ENCODE data around the gene FBXL20. TPM values are rescaled to one million over a fixed set of nuclear protein-coding genes. Genes with fewer than 3 reads are reported as not detected.

The FBXL20 gene
- polyA plus RNA-seq, 1 donor (not counting 4 experiments of a cell fraction or from before 2014, with no cell fraction given), result 4.9 TPM

GRCh38 chr17:39231591-39232551 is 169.6 kb downstream of the FBXL20 start:
- Histone ChIP-seq H2AFZ (ENCODE audit: control insufficient read depth, low read length) (no peak overlapping the region), H3K9me3 (ENCODE audit: control insufficient read depth, low read depth, low read length) (no peaks in the 10 kb centered on the region)

GRCh38 chr17:39231091-39231561 is 170.3 kb downstream of the FBXL20 start:
- H3K9me3 ChIP-seq (ENCODE audit: control insufficient read depth, low read depth, low read length), result no peaks in the 10 kb centered on the region
- no peaks in the 10 kb centered on the region for H3K79me2 ChIP-seq (ENCODE audit: control insufficient read depth, insufficient read depth, low read length)
- H3K27ac ChIP-seq (ENCODE audit: control insufficient read depth, insufficient read depth, low read length), result no peak overlapping the region
- peaks cover 33% of the 10 kb centered on the region for H3K27me3 ChIP-seq (ENCODE audit: control insufficient read depth, extremely low read depth, insufficient read depth, low read length)
- H3K9ac ChIP-seq (ENCODE audit: control insufficient read depth, extremely low read depth, insufficient read depth, low read length), result no peak overlapping the region
- no peak for TF ChIP-seq CTCF (optimal IDR thresholded peaks at IDR 0.05 in 1 of 3, IDR thresholded peaks at IDR 0.05 in 1 of 3, conservative IDR thresholded peaks at IDR 0.05 in 1 of 3; ENCODE audit: extremely low read depth in 1 of 3, insufficient read depth in 2 of 3, low read length in 3 of 3)
- TF ChIP-seq EZH2 (IDR thresholded peaks at IDR 0.05; ENCODE audit: low read length), result no peak
- H3K9me1 ChIP-seq (ENCODE audit: control insufficient read depth, extremely low read depth, insufficient read depth, low read length), result no peaks in the 10 kb centered on the region
- H2AFZ ChIP-seq (ENCODE audit: control insufficient read depth, low read length), result no peak overlapping the region
- no peak overlapping the region for H3K4me2 ChIP-seq (ENCODE audit: control insufficient read depth, extremely low read depth, insufficient read depth, low read depth, low read length)
- FAIRE-seq (no peak), DNase-seq (ENCODE audit: low read depth, low spot score) (no peak)
- no peaks in the 10 kb centered on the region for H3K4me1 ChIP-seq (ENCODE audit: control insufficient read depth, extremely low read depth, insufficient read depth, low read length)
- dilution Hi-C loops (cut with MboI; ENCODE audit: extremely low pct_ligation_motif_present, low sequenced_read_pairs), result no loop called here
- no peak overlapping the region for H3K4me3 ChIP-seq (ENCODE audit: control insufficient read depth in 2 of 3, extremely low read depth in 1 of 3, insufficient read depth in 2 of 3, low read depth in 1 of 3, low read length in 3 of 3)
- no peaks in the 10 kb centered on the region for H3K36me3 ChIP-seq (ENCODE audit: control insufficient read depth in 2 of 2, extremely low read depth in 1 of 2, insufficient read depth in 2 of 2, low read length in 2 of 2)
- no peaks in the 10 kb centered on the region for H4K20me1 ChIP-seq (ENCODE audit: control insufficient read depth, extremely low read depth, insufficient read depth, low read length)

More at GRCh38 chr17:39231591-39232551, 169.6 kb downstream of the FBXL20 start:
- FAIRE-seq (no peak), DNase-seq (ENCODE audit: low read depth, low spot score) (no peak)
- H3K4me1 ChIP-seq (ENCODE audit: control insufficient read depth, extremely low read depth, insufficient read depth, low read length), result no peaks in the 10 kb centered on the region
- H3K4me2 ChIP-seq (ENCODE audit: control insufficient read depth, extremely low read depth, insufficient read depth, low read depth, low read length), result no peak overlapping the region
- H3K27me3 ChIP-seq (ENCODE audit: control insufficient read depth, extremely low read depth, insufficient read depth, low read length), result peaks cover 26% of the 10 kb centered on the region
- no peak overlapping the region for H3K9ac ChIP-seq (ENCODE audit: control insufficient read depth, extremely low read depth, insufficient read depth, low read length)
- no peak overlapping the region for H3K4me3 ChIP-seq (ENCODE audit: control insufficient read depth in 2 of 3, extremely low read depth in 1 of 3, insufficient read depth in 2 of 3, low read depth in 1 of 3, low read length in 3 of 3)
- no peaks in the 10 kb centered on the region for H3K79me2 ChIP-seq (ENCODE audit: control insufficient read depth, insufficient read depth, low read length)
- no peaks in the 10 kb centered on the region for H4K20me1 ChIP-seq (ENCODE audit: control insufficient read depth, extremely low read depth, insufficient read depth, low read length)
- H3K36me3 ChIP-seq (ENCODE audit: control insufficient read depth in 2 of 2, extremely low read depth in 1 of 2, insufficient read depth in 2 of 2, low read length in 2 of 2), result no peaks in the 10 kb centered on the region
- H3K9me1 ChIP-seq (ENCODE audit: control insufficient read depth, extremely low read depth, insufficient read depth, low read length), result no peaks in the 10 kb centered on the region
- TF ChIP-seq CTCF (optimal IDR thresholded peaks at IDR 0.05 in 1 of 3, IDR thresholded peaks at IDR 0.05 in 1 of 3, conservative IDR thresholded peaks at IDR 0.05 in 1 of 3; ENCODE audit: extremely low read depth in 1 of 3, insufficient read depth in 2 of 3, low read length in 3 of 3) (peak; percentile 53 to 87 (median 71)), EZH2 (IDR thresholded peaks at IDR 0.05; ENCODE audit: low read length) (no peak)
- dilution Hi-C loops (cut with MboI; ENCODE audit: extremely low pct_ligation_motif_present, low sequenced_read_pairs), result no loop called here
- no peak overlapping the region for H3K27ac ChIP-seq (ENCODE audit: control insufficient read depth, insufficient read depth, low read length)
